Measurements from ENCODE around the gene PEX5L. TPM values are rescaled to one million over a fixed set of nuclear protein-coding genes. Genes with fewer than 3 reads are reported as not detected.
A peak's percentile ranks its signal among the peaks of the same experiment; 100 is the strongest.

Gene PEX5L
- total RNA-seq, 4 donors from 2014 or later = 0.16 TPM; not detected in 3

DNA sequence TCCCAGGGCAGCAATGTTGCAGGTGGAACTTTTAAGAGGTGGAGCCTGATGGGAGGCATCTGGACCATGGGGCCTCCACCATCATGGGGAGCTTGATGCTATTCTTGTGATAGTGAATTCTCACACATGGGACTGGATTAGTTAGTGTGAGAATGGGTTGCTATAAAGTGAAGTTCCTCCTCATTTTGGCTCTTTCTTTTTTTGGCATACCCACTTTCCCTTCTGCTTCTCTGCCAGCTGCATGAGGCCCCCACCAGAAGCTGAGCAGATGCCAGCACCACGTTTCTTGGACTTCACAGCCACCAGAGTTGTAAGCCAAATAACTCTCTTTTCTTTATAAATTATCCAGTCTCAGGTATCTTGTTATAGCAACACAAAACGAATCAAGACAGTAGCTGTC is 101.0 kb downstream of the PEX5L start:
- Histone ChIP-seq H3K4me1 (no peaks in the 10 kb centered on the region), H3K27ac (no peak overlapping the region), H3K4me3 (no peak overlapping the region), H3K9me3 (no peaks in the 10 kb centered on the region), H3K27me3 (no peaks in the 10 kb centered on the region), H3K36me3 (no peaks in the 10 kb centered on the region)
- WGBS = 51% methylated on average over 2 of the region's 2 CpGs
- TF ChIP-seq EP300 (IDR thresholded peaks at IDR 0.05) = no peak
- TF ChIP-seq, protein P1, sequence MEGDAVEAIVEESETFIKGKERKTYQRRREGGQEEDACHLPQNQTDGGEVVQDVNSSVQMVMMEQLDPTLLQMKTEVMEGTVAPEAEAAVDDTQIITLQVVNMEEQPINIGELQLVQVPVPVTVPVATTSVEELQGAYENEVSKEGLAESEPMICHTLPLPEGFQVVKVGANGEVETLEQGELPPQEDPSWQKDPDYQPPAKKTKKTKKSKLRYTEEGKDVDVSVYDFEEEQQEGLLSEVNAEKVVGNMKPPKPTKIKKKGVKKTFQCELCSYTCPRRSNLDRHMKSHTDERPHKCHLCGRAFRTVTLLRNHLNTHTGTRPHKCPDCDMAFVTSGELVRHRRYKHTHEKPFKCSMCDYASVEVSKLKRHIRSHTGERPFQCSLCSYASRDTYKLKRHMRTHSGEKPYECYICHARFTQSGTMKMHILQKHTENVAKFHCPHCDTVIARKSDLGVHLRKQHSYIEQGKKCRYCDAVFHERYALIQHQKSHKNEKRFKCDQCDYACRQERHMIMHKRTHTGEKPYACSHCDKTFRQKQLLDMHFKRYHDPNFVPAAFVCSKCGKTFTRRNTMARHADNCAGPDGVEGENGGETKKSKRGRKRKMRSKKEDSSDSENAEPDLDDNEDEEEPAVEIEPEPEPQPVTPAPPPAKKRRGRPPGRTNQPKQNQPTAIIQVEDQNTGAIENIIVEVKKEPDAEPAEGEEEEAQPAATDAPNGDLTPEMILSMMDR (IDR thresholded peaks at IDR 0.05) = no peak
- no peak for TF ChIP-seq POLR2A (IDR thresholded peaks at IDR 0.05)
- no peak for TF ChIP-seq POLR2AphosphoS5 (IDR thresholded peaks at IDR 0.05)
- no peak for DNase-seq (ENCODE audit: low spot score in 2 of 2)

DNA sequence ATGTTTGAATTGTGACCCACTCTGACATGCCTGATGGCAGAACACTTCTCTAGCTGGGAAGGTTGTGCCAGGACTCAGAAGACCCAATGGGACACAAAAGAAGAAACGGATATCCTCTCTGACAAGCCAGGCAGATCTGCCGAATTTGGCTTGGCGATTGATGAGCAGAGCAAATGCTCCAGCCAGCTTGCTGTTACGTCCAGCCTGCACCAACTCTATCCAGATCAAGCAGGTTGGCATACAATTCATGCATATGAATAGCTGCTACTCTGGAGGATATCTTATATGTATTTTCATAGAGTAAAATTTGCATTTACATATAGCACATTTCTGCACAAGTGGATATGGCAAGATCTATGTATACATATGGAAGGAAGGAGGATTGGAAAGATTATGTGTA is 102.8 kb downstream of the PEX5L start:
- WGBS = 93% methylated on average over 4 of the region's 4 CpGs
- Histone ChIP-seq H3K4me3 (no peak overlapping the region), H3K36me3 (no peaks in the 10 kb centered on the region)

DNA sequence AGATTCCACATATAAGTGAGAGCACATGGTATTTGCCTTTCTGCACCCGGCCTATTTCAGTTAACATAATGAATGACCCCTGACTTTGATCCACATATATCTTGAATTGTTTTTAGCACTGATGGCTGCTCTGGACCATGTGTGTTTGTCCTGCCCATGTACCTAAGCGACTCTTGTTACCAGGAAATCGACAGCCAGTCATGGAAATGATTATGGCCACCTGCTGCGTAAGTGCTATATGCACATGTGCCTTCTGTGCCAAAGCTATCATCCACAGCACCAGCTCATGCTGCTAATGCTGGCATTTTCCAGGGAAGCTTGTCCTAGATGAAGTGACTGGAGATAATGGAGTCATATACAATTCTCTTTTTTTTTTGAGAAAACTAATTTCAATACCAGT is 103.7 kb downstream of the PEX5L start:
- no peak for DNase-seq (ENCODE audit: low spot score in 2 of 2)
- Histone ChIP-seq H3K27me3 (no peaks in the 10 kb centered on the region), H3K36me3 (no peaks in the 10 kb centered on the region), H3K4me3 (no peak overlapping the region), H3K27ac (no peak overlapping the region), H3K9me3 (no peaks in the 10 kb centered on the region), H3K4me1 (no peaks in the 10 kb centered on the region)
- 76% methylated on average over 4 of the region's 4 CpGs for WGBS
- TF ChIP-seq, protein P1 (IDR thresholded peaks at IDR 0.05) = no peak
- no peak for TF ChIP-seq EP300 (IDR thresholded peaks at IDR 0.05)
- TF ChIP-seq POLR2A (IDR thresholded peaks at IDR 0.05) = no peak
- no peak for TF ChIP-seq POLR2AphosphoS5 (IDR thresholded peaks at IDR 0.05)

More for the DNA sequence above, 102.8 kb downstream of the PEX5L start:
- no peak for TF ChIP-seq POLR2A (IDR thresholded peaks at IDR 0.05)
- TF ChIP-seq EP300 (IDR thresholded peaks at IDR 0.05) = no peak
- TF ChIP-seq POLR2AphosphoS5 (IDR thresholded peaks at IDR 0.05) = no peak
- TF ChIP-seq, protein P1 (IDR thresholded peaks at IDR 0.05) = no peak
- Histone ChIP-seq H3K4me1 (no peaks in the 10 kb centered on the region), H3K27me3 (no peaks in the 10 kb centered on the region), H3K9me3 (no peaks in the 10 kb centered on the region), H3K27ac (no peak overlapping the region)
- DNase-seq (ENCODE audit: low spot score in 2 of 2) = no peak

DNA sequence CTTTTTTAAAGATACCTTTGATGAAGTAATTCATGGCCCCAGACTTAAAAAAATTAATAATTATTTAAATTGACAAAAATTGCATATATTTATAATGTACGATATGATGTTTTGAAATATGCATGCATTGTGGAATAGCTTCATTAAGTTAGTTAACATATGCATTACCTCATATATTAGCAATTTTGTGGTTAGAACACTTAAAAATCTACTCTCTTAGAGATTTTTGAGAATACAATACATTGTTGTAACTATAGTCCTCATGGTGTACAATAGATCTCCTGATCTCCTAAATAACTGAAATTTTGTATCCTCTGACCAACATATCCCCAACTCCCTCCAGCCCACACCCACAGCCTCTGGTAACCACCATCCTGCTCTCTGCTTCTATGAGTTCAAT is 104.1 kb downstream of the PEX5L start:
- Histone ChIP-seq H3K27ac (no peak overlapping the region), H3K9me3 (no peaks in the 10 kb centered on the region), H3K36me3 (no peaks in the 10 kb centered on the region), H3K4me1 (no peaks in the 10 kb centered on the region), H3K27me3 (no peaks in the 10 kb centered on the region), H3K4me3 (no peak overlapping the region)
- TF ChIP-seq, protein P1 (IDR thresholded peaks at IDR 0.05) = no peak
- TF ChIP-seq POLR2AphosphoS5 (IDR thresholded peaks at IDR 0.05) = no peak
- TF ChIP-seq EP300 (IDR thresholded peaks at IDR 0.05) = no peak
- TF ChIP-seq POLR2A (IDR thresholded peaks at IDR 0.05) = no peak
- no peak for DNase-seq (ENCODE audit: low spot score in 2 of 2)
- WGBS = 82% methylated on average over 1 of the region's 1 CpG

DNA sequence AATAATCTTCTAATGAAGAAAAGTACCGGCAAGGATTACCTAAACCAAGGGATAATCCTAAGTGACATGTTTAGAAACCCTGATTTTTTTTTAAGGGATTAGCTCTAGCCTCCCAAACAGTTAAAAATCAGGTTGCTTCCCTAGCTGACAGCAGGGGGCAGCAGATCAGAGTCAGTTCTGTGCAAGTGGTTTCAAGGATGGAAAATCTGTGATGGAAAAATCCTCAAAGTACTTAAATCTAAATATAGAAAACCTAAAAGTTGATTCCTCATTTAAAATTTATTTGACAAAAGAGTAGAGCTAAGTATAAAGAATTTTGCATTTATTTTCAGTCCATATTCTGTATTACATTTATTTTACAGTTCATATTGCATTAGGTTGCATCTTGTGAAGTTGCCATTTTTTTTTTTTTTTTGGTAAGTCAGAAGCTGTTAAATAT is 107.6 kb downstream of the PEX5L start:
- H3K4me1 ChIP-seq = no peaks in the 10 kb centered on the region
- no peaks in the 10 kb centered on the region for H3K9me3 ChIP-seq
- DNase-seq (ENCODE audit: low spot score in 2 of 2) = no peak
- WGBS = 33% methylated on average over 1 of the region's 1 CpG
- no peaks in the 10 kb centered on the region for H3K36me3 ChIP-seq
- TF ChIP-seq, protein P1 (IDR thresholded peaks at IDR 0.05) = peak; percentile 23 to 50
- TF ChIP-seq POLR2AphosphoS5 (IDR thresholded peaks at IDR 0.05) (no peak), EP300 (IDR thresholded peaks at IDR 0.05) (no peak), POLR2A (IDR thresholded peaks at IDR 0.05) (no peak)
- no peaks in the 10 kb centered on the region for H3K27me3 ChIP-seq
- no peak overlapping the region for H3K27ac ChIP-seq
- H3K4me3 ChIP-seq = no peak overlapping the region

All from suprapubic skin (tissue), 4 donors.